Stimulated activated naive B cell treated with anti-CD40 and anti-IgM and Interleukin-4, amounts not matched to agents 10 μg/mL and 1 μg/mL and 100 μg/mL, for 72 hours (primary cell): Measurements from ENCODE around the gene RIOK2.
A peak's percentile ranks its signal among the peaks of the same experiment; 100 is the strongest.

ENCODE experiments used
- ATAC-seq, 2 donors: fragments of 150-1000 bp; cut with Tn5 transposase; replicated peaks; 2 replicates each; pipeline ENCODE4 v1.10.0; 2021; ENCODE audit warnings: moderate library complexity in 1 of 2
- DNase-seq: peaks from one replicate; pipeline ENCODE4 v3.0.0; 2021
- H3K27ac Mint-ChIP-seq: one replicate; pipeline ENCODE4 v1.8.0; 2022; ENCODE audit warnings: mild to moderate bottlenecking, mixed read lengths
- H3K27me3 Mint-ChIP-seq, 2 donors: one replicate each; pipeline ENCODE4 v1.8.0; 2022; ENCODE audit warnings: mixed read lengths in 2 of 2
- H3K36me3 Mint-ChIP-seq, 2 donors: one replicate each; pipeline ENCODE4 v1.8.0; 2022; ENCODE audit warnings: mixed read lengths in 2 of 2, mild to moderate bottlenecking in 1 of 2
- H3K4me1 Mint-ChIP-seq, 2 donors: one replicate each; pipeline ENCODE4 v1.8.0; 2022; ENCODE audit warnings: mixed read lengths in 2 of 2, mild to moderate bottlenecking in 1 of 2
- H3K4me3 Mint-ChIP-seq, 2 donors: one replicate each; pipeline ENCODE4 v1.8.0; 2022; ENCODE audit warnings: mild to moderate bottlenecking in 2 of 2, mixed read lengths in 2 of 2, moderate library complexity in 1 of 2
- H3K9me3 Mint-ChIP-seq, 2 donors: one replicate each; pipeline ENCODE4 v1.8.0; 2022; ENCODE audit warnings: mixed read lengths in 2 of 2, mild to moderate bottlenecking in 1 of 2

Gene RIOK2

DNA sequence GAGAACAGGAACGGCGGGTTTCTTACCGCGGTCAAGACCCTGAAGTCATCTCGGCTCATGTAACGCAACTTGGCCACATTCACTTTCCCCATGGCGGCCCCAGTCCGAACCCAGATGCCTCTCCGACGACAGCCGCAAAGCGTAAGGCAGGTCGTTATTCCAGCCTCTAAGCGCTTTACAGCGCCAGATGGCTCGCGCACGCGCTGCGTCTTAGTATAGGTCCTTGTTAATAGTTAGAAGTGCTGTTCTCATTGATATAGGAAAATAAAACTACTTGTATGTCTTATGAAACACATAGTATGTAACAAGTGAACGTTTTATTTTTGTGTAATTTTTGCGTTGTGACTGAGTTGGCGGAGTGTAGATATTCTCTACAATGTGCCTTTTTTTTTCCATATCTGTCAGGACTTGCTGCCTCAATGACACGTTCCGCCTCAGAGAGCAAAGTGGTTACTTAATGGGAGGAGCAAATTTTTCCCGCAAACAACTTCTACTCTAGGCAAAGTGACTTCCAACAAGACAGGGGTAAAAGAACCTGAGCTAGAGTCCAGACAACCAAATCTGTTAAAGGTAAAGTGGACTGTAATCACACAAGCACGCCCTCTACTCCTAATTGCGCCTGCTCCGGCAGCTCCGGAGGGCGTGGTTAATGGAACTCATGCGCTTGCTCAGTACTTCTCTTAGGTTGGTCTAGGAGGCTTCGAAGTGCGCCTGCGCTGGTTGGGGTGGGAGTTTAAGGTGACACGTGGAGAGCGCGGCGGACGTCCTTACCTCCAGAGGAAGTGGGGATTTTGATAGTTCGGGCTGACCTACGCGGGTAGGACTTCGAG, at the start of gene RIOK2:
Gene RIOK2 (minus strand): TSS at position 148 of the 830 bp plus-strand sequence. CDS start 56 bp downstream, at position 92.
- peaks cover 2 to 3% of the 10 kb centered on the region in 2 donors for H3K9me3 Mint-ChIP-seq
- ATAC-seq (peak; percentile 92 to 94), DNase-seq (peak; percentile 95)
- H3K4me3 Mint-ChIP-seq = peak within 1 kb of the TSS; percentile 87 to 91
- peaks cover 14 to 36% of the 10 kb centered on the region in 2 donors for H3K36me3 Mint-ChIP-seq
- peaks cover 23 to 37% of the 10 kb centered on the region in 2 donors for H3K4me1 Mint-ChIP-seq
- no peaks in the 10 kb centered on the region for H3K27me3 Mint-ChIP-seq
- H3K27ac Mint-ChIP-seq = peak within 1 kb of the TSS; percentile 100

DNA sequence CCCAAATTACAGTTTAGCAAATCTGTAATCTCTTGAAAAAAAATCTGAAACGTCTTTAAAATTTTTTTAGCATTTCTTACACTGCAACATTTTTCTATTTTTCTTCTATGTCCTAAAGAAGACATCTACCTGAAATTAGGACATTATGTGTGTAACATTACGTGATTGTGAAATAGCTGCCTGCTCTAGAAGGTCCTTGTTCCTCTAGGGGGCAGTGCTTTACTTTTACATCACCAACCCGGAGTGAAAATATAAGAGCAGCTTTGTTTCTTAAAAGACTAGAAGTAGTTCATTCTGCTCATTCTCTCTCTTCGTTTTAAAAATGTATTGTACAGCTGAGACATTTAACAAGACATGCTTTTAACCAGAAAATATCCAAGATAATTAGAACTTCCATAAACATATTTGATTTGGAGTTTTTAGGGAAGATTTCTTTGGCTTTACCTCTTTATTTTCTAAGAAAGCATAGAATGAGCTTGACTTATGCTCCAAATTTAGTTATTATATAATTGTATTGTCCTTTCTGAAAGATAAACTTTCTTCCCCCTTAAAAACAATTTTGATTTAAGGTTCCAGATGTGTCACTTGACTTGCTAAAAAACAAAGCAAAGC, 48.1 kb upstream of the RIOK2 start:
- Mint-ChIP-seq H3K27ac (no peak overlapping the region), H3K36me3 (peaks cover 5 to 8% of the 10 kb centered on the region in 2 donors), H3K27me3 (no peaks in the 10 kb centered on the region), H3K4me1 (peaks cover 0 to 5% of the 10 kb centered on the region in 2 donors), H3K9me3 (peaks cover 2 to 3% of the 10 kb centered on the region in 2 donors), H3K4me3 (no peak overlapping the region)
- DNase-seq (peak; percentile 20), ATAC-seq (peak; percentile 78 to 87)

DNA sequence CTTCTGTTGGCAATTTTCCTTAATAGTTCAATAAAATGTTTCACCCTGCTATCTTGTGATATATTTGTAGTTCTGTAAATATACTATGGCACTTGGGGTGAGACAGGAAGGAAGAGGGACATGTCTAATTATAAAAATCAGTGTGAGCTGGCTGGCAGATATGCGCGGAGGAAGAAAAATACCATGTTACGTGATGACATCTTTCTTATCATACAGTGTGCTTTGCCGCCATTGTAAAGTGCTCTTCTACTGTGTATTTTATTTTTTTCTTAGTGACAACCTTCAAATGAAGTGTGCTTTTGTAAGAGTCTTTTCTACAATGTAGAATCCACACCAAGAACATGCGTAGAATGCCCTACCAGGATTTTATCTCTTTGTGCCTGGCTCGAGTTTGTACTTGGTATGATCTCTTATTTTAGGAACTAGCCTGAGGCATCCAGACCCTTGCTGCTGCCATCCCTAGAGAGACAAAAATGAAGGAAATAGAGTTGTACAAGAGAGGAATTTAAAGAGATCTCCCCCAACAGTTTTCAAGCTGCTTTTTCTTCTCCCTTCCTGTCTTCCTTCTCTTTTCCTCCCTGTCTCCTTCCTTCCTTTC, 46.7 kb upstream of the RIOK2 start:
- ATAC-seq = no peak
- Mint-ChIP-seq H3K27me3 (no peaks in the 10 kb centered on the region), H3K4me1 (peaks cover 0 to 5% of the 10 kb centered on the region in 2 donors), H3K27ac (no peak overlapping the region), H3K4me3 (no peak overlapping the region), H3K9me3 (peaks cover 2 to 3% of the 10 kb centered on the region in 2 donors), H3K36me3 (peaks cover 4 to 5% of the 10 kb centered on the region in 2 donors)
- no peak for DNase-seq

DNA sequence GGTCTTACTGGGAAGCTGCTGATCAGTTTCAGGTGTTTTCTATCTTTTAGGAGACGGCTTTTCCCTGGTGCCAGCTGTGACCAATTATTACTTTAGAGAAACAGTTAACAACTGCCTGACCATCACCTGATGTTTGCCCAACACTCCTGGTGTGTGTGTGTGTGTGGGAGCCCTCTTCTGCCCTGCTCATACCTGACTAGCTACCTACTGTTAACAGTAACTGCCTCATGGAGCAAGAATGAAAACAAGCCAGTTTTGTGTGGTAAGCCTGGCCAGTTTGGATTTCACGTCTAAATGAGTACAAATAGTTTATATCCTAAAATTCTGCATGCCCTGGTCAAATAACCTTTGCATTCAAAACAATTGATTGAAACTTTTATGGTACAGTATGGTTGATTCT, 46.1 kb upstream of the RIOK2 start:
- ATAC-seq = no peak
- Mint-ChIP-seq H3K27me3 (no peaks in the 10 kb centered on the region), H3K4me3 (no peak overlapping the region), H3K27ac (no peak overlapping the region), H3K4me1 (peaks cover 0 to 5% of the 10 kb centered on the region in 2 donors), H3K9me3 (peaks cover under 1% of the 10 kb centered on the region in 2 donors), H3K36me3 (peaks cover under 1 to 2% of the 10 kb centered on the region in 2 donors)
- DNase-seq = no peak

DNA sequence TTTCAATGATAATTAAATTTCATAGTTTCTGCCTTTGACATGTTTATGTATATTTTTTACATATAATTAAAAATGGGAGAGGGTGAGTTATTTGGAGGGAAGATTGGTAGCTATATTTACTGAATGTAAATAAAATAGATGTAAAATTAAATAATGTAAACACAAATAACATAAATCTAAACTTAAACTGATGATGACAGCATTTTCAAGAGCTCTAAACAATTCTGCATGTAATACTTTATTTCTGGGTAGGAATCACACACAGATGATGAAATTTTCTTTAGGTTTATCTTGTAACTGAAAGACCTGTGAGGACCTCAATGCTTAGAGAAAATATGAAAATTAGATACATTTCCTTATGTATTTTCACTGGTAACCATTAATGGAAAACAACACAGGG, 42.2 kb upstream of the RIOK2 start:
- Mint-ChIP-seq H3K4me1 (peaks cover 0 to 4% of the 10 kb centered on the region in 2 donors), H3K36me3 (peaks cover 6 to 7% of the 10 kb centered on the region in 2 donors), H3K27me3 (no peaks in the 10 kb centered on the region), H3K9me3 (no peaks in the 10 kb centered on the region), H3K4me3 (no peak overlapping the region), H3K27ac (no peak overlapping the region)
- DNase-seq (no peak), ATAC-seq (no peak)

DNA sequence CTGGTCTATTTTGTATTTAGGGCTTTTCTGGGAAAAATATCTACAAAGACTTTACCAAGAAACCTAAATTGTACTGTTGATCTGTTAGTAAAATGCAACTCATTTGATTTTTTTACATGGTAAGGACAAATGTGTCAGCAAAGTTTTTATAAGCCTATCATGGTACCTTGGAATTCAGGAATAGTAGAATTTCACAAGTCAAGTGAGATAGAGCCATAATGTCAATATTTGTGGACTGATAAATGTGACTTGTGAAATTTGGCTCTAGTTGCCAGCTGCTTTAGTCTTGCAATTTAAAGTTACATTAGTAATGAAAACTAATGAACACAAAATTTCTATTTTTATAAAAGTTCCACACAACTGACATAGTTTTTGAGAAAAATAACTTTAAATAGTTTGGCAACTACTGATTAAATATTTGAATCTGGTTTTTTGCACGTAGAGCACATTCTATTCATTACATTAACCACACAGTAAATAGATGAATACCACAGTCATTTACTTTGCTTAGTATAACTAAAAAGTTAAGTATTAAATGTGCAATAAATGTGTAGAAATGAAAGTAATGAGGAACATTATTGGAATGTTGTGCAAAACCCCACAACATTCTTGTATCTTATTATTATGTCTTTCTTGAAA, 41.2 kb upstream of the RIOK2 start:
- ATAC-seq (no peak), DNase-seq (no peak)
- H3K27me3 Mint-ChIP-seq = no peaks in the 10 kb centered on the region

DNA sequence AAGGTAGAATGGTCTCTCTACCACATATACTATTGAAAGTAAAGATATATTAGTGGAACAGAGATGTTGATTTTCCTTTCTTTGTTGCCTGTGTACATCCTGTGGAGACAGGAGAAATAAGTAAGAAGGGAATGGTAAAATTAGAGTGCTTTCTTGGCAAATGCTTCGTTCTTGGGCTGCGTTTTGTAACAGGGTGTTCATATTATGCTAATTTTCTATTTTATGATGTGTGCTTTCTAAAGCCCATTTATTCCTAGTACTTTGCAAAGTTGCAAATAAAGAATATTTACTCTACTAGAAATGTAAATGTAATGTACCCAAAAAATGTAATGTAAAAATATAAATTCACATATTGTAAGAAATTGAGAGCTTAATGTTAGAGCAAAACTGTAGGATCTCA, 40.5 kb upstream of the RIOK2 start:
- Mint-ChIP-seq H3K4me1 (no peaks in the 10 kb centered on the region), H3K27ac (no peak overlapping the region), H3K9me3 (no peaks in the 10 kb centered on the region), H3K36me3 (peaks cover 6 to 7% of the 10 kb centered on the region in 2 donors), H3K4me3 (no peak overlapping the region), H3K27me3 (no peaks in the 10 kb centered on the region)
- DNase-seq = no peak
- no peak for ATAC-seq

More for the DNA sequence above, 41.2 kb upstream of the RIOK2 start:
- Mint-ChIP-seq H3K9me3 (no peaks in the 10 kb centered on the region), H3K27ac (no peak overlapping the region), H3K36me3 (peaks cover 6 to 7% of the 10 kb centered on the region in 2 donors), H3K4me1 (no peaks in the 10 kb centered on the region), H3K4me3 (no peak overlapping the region)

DNA sequence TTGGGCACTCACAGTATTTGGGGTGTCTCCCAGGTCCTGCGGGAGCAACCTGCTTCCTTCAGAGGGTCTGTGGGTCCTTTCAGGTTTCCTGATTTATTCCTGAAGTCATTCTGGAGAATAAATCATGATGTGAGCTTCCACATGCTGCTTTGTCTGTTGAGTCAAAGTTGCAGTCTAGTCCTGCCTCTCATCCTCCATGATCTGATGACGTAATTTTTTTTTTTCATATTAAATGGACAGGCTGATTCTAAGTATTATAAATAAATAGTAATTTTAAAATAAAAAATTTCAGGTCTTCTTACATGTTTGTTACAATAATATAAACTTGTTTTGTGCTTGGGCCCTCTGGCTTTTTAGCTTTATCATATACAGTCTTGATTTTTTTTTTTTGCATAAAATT, 26.3 kb upstream of the RIOK2 start:
- H3K27ac Mint-ChIP-seq = no peak overlapping the region
- H3K9me3 Mint-ChIP-seq = peaks cover 21 to 23% of the 10 kb centered on the region in 2 donors
- no peak overlapping the region for H3K4me3 Mint-ChIP-seq
- ATAC-seq (no peak), DNase-seq (no peak)
- H3K4me1 Mint-ChIP-seq = no peaks in the 10 kb centered on the region
- H3K27me3 Mint-ChIP-seq = no peaks in the 10 kb centered on the region
- H3K36me3 Mint-ChIP-seq = peaks cover 12 to 46% of the 10 kb centered on the region in 2 donors

DNA sequence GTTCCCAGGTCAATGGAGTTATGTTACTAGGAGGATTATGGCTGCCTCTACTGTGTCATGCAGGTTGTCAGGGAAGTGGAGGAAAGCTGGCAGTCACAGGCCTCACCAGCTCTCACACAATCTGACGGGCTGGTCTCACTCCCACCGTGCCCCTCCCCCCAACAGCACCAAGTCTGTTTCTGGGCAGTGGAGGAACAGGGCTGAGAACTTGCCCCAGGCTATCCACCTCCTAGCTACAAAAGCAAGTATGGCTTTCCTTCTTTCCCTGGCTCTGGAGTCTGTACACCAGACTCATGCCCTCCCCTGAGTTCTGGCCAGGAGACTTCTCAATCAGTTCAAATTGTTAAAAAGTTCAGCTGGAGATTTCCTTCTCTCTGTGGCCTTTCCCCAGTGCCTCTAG, 25.7 kb upstream of the RIOK2 start:
- Mint-ChIP-seq H3K36me3 (peaks cover 9 to 40% of the 10 kb centered on the region in 2 donors), H3K4me1 (no peaks in the 10 kb centered on the region), H3K4me3 (no peak overlapping the region), H3K27ac (no peak overlapping the region), H3K27me3 (no peaks in the 10 kb centered on the region), H3K9me3 (peaks cover 15 to 19% of the 10 kb centered on the region in 2 donors)
- no peak for ATAC-seq
- DNase-seq = no peak

DNA sequence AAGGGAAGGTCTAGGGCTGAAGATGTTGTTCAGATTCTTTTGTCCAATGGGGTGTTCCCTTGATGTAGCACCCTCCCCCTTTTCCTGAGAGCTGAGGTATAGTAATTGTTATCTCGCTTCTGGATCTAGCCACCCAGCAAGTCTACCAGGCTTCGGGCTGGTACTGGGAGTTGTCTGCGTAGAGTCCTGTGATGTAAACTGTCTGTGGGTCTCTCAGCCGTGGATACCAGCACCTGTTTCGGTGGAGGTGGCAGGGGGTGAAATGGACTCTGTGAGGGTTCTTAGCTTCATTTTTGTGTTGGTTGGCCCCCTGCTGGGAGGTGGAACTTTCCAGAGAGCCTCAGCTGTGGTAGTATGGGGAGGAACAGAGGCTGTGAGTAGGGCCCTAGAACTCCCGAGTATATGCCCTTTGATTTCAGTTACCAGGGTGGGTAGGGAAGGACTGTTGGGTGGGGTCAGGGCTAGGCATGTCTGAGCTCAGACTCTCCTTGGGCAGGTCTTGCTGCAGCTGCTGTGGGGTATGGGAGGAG, 25.2 kb upstream of the RIOK2 start:
- ATAC-seq (no peak), DNase-seq (no peak)
- peaks cover 5 to 36% of the 10 kb centered on the region in 2 donors for H3K36me3 Mint-ChIP-seq
- H3K4me3 Mint-ChIP-seq = no peak overlapping the region
- no peaks in the 10 kb centered on the region for H3K4me1 Mint-ChIP-seq
- H3K27ac Mint-ChIP-seq = no peak overlapping the region
- no peaks in the 10 kb centered on the region for H3K27me3 Mint-ChIP-seq
- H3K9me3 Mint-ChIP-seq = peaks cover 14 to 16% of the 10 kb centered on the region in 2 donors

DNA sequence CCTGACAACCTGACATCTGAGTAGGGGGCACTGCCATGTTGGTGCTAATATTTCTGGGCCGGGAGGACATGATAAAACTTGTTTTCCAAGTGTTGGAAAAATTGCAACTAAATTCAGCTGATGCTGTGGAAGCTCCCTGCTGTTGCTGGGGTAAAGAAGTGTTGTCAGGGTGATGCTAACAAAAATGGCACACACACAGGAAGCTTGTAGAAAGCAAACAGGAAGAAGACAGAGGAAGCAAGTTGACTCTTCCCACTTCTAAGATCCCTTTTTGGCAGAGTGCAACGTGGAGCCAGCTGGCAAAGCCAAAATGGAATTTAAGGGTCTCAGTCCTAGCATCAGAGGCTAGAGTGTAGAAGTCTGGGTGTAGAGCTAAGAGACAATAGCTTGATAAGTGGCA, 11.3 kb upstream of the RIOK2 start:
- Mint-ChIP-seq H3K27ac (no peak overlapping the region), H3K4me1 (peaks cover 21 to 32% of the 10 kb centered on the region in 2 donors), H3K27me3 (no peaks in the 10 kb centered on the region), H3K4me3 (no peak overlapping the region), H3K9me3 (peaks cover 4 to 12% of the 10 kb centered on the region in 2 donors), H3K36me3 (peaks cover 17 to 44% of the 10 kb centered on the region in 2 donors)
- ATAC-seq (no peak), DNase-seq (no peak)

DNA sequence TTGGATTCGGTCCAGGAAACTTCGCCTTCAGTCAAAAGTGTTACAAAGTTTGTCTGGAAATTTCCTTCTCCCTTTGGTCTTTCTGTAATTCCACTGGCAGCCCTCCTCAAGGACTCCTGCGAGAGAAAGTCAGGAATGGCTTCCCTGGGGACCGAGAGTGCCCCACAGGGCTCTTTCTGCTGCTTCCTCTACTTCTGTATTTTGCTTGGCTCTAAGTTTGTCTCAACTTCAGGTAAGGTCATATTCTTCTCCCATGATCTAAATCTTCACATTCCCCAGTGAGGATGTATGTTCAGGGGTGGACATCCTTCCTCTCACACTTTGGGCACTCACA, 10.3 kb upstream of the RIOK2 start:
- no peak for ATAC-seq
- peak overlapping the region; percentile 56 to 70 for H3K4me3 Mint-ChIP-seq
- H3K9me3 Mint-ChIP-seq = peaks cover 4 to 12% of the 10 kb centered on the region in 2 donors
- peaks cover 15 to 39% of the 10 kb centered on the region in 2 donors for H3K36me3 Mint-ChIP-seq
- no peak for DNase-seq
- peaks cover 21 to 32% of the 10 kb centered on the region in 2 donors for H3K4me1 Mint-ChIP-seq
- no peaks in the 10 kb centered on the region for H3K27me3 Mint-ChIP-seq
- peak overlapping the region; percentile 95 for H3K27ac Mint-ChIP-seq

DNA sequence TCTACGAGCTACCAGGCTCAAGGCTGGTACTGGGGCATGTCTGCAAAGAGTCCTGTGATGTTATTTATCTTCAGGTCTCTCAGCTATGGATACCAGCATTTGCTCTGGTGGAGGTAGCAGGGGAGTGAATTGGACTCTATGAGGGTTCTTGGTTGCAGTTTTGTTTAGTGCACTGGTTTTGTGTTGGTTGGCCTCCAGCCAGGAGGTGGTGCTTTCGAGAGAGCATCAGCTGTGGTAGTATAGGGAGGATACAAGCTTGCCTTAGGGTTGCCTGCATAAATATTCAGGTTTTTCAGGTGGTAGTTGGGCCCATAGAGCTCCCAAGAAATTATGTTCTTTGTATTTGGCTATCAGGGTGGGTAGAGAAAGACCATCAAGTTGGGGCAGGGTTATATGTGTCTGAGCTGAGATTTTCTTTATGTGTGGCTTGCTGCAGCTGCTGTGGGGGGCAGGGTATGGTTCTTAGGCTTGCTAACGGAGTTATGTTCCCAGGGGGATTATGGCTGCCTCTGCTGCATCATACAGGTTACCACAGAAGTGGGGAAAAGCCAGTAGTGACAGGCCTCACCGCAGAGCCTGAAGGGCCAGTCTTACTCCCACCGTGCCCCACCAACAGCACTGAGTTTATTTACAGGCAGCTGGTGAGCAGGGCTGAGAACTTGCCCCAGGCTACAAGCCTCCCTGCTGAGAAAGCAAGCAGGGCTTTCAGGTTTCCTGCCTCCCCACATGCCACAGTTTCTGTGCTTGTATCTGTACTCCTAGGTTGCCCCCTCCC, 9.7 kb upstream of the RIOK2 start:
- Mint-ChIP-seq H3K36me3 (peaks cover 16 to 39% of the 10 kb centered on the region in 2 donors), H3K4me3 (peak overlapping the region; percentile 63 to 70), H3K4me1 (peaks cover 21 to 32% of the 10 kb centered on the region in 2 donors), H3K27ac (peak overlapping the region; percentile 95), H3K27me3 (no peaks in the 10 kb centered on the region), H3K9me3 (peaks cover 4 to 12% of the 10 kb centered on the region in 2 donors)
- ATAC-seq (peak; percentile 98 to 99), DNase-seq (peak; percentile 72)
